UCSD-AML1 (cell line): Measurements from ENCODE around the gene ABO.
"Not testable (repeated sequence)": the region's sequence is repeated elsewhere in the genome, so short reads cannot be mapped to it uniquely, and the experiment has no call there.

Experiments used
- DNase-seq: peaks from one replicate; lab custom pipeline; 2025; ENCODE audit not compliant: unreplicated experiment; lab: John Stamatoyannopoulos, UW

The ABO gene

DNA sequence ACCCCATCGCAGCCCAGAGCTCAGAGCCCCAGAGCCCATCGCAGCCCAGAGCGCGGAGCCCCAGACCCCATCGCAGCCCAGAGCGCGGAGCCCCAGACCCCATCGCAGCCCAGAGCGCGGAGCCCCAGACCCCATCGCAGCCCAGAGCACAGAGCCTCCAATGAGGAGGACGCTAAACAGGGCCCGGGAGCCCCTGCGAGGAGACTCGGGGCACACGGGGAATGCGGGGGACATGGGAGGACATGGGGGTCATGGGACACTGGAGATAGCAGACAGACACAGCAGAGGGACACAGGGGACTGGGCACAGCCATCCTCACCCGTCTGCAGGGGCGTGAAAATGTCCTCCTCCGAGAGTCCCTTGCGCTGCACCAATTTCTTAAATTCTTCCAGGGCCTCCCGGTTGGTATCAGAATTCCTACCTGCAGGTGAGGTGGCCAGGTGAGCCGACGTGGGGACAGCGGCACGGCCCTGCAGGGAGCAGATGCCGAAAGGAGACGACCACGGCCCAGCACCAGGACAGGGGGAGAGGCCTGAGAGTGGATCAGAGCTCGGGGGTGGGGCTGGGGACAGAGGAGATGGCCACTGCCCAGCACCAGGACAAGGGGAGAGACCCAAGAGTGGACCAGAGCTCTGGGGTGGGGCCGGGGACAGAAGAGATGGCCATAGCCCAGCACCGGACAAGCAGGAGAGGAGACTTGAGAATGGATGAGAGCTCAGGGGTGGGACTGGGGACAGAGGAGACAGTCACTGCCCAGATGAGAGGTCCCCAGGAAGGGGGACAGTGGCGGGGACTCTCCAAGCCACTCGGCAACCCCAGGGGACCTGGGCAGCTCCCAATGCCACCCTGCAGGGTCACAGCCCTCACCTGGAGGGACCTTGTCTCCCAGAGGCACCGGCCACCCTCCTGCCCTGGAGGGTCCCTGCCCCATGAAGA, 68.7 kb downstream of the ABO start:
- no peak for DNase-seq

DNA sequence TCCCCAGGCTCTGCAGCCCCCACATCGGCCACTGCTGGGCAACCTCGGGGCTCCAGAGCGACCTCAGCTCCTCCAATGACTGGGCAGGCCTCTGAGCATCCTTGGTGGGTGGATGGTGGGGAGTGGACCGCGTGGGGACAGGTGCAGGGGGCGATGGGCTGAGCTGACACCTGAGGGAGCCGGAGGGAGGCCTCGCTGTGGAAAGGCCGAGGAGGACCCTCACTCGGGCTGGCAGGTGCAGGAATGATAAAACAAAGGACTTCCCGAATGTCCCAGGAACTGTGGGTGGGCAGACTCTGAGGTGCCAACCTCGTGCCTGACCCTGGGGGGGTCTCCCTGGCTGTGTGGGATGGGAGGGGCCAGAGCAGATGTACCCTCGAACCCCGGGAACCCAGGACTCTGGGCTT, 69.5 kb downstream of the ABO start:
- DNase-seq: not testable (repeated sequence)
